NCI-H2196 (cell line): ENCODE measurements around the gene PAX2.

Source experiments
- DNase-seq: peaks from one replicate; lab custom pipeline; 2025; ENCODE audit not compliant: unreplicated experiment; lab: John Stamatoyannopoulos, UW

Gene PAX2

DNA sequence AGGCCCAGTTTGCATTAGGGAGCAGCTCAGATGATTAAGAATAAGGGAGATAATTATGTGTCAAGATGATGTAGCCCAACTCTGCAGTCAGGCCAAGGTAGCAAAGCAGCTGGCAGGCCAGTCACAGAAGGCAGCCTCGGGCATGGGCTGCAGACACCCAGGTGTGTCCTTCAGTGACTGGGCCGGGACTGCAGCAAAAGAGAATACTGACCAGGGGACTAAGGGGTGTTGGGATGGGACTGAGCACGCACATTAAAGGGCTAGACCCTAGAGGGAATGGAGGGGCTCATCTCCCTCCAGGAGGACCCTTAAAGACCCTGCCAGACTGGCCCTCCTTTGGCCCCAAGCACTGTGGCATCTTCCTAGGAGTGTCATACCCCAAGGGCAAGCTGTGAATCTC, 38.7 kb downstream of the PAX2 start:
- no peak for DNase-seq

- no peak for DNase-seq
Measured at GRCh38 chr10:100786591-100786990, 41.2 kb downstream of the PAX2 start.

DNA sequence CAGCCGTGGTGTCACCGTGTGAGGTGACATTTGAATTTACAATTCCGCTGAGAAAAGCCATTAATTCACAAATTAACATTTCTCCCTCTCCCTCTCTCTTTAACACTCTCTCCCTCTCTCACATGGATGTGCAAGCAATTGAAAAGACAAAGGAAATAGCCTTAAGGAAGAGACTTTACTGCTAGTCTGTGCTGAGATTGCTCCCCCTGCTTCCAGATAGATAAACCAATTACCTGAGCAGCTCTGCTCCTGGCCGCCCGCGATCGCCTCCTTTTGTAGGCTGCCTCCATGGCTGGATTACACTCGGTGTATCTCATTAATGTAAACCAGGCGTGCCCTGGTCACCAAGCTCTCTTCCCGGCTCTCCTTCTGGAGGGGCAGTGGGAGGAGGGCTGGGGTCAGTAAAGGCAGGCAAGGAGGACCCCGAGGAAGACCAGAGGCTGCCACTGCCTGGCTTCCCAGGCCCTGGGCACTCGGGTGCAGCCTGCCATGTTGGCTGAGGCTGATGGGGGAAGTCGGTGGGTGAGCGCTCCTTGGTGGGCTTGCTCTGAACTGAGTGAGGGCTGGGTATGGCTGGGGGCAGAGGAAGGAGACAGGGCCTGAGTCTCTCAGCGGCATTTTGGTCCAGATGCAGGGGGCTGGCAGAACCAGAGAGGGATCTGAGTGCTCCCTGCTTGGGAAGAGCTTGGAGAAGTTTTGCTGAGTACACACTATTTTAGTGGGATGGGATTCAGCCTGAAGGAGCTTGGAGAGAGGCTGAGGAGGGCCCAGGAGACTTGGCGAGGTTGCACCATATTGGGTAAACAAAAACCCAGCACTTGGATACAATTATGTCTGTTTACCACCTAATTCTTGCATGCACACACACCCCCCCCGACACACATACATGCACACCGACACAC, 42.9 kb downstream of the PAX2 start:
- no peak for DNase-seq

DNA sequence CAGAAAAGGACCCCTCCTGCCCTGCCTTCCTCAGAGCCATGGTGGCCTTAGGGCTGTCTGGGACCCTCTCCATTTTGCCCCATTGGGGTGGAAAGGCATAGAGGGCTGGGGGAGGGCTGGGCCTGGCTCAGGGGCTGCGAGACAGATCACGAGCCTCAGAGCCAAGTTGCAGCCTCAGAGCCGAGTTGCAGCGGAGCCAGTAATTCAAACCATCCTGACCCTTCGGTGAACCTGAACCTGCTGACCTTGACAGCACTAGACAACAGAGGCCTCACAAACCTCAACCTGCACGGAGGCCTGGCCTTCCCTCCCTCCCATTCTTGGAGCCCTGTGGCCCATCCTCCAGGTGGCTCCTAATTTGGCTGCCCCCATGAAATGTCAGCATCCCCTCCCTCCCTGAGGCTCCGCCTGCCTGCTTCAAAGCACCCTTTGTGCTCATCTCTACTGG, 45.4 kb downstream of the PAX2 start:
- DNase-seq: no peak

GRCh38 chr10:100791369-100792058, 46.1 kb downstream of the PAX2 start:
- no peak for DNase-seq

DNA sequence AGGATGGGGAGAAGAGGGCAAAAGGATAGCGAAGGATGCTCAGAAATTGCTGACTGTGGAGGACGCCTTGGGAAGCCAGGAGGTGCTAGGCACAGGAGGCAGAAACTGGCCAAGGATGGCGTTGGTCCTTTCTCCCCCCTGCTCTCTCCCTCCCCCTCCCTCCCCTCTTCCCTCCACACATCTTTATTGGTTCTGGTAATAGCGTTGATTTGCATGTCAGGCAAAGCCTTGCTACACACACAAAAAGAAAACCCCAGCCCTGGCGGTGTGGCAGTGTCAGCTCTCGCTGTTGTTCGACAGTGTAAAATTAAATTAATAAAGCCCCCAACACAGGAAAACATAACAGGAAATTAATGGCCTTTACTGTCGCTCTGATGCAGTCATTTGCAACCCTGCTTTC, 47.2 kb downstream of the PAX2 start:
- no peak for DNase-seq

DNA sequence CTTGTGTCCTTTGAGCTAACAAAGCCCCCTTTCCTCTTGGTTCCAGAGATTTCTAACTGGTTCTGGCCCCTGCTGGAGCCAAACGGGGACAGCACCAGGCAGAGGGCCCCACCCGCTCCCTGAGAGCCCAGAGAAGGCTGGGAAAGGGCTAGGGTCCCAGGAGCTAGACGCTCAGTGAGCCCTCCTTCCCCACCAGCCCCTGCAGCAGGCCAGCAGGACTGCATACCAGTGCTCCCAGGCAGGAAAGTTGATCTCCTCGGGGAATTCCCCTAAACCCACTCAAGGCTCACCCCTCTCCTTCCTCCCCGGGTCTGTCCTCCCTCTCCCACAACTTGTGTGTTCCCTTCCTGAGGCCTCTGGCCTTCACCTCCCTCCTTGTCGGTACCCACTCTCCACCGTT, 47.7 kb downstream of the PAX2 start:
- DNase-seq: no peak

DNA sequence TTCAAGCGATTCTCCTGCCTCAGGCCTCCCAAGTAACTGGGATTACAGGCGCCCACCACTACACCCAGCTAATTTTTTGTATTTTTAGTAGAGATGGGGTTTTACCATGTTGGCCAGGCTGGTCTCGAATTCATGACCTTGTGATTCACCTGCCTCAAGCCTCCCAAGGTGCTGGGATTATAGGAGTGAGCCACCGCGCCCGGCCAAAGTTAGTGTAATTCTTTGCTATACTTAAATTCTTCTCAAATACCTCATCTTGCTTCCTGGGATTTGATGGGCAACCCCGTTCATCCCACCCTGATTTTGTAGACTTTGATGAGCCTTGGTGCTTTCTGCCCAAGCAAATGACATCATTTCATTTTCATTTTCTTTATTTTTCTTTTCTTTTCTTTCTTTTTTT, 54.5 kb downstream of the PAX2 start:
- no peak for DNase-seq

GRCh38 chr10:100800931-100801330, 55.5 kb downstream of the PAX2 start:
- DNase-seq: no peak

DNA sequence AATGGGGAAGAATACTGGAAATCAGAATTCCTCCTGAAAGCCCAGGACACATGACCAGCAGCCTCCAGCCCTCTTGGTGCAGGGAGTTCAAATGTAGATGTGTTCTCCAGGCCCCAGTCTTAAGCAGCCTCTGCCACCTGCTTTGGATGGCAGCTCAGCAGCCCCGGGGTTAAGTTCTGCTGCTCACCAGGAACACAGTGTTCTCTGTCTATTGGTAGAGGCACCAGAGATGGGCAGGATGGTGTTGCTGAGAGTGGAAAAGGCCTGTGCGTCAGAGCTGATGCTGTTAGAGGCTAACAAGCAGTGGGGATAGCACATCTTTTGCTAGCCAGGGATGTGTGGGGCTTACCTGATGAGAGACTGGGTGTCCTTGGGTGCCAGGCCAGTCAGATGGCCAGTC, 56.8 kb downstream of the PAX2 start:
- no peak for DNase-seq

- no peak for DNase-seq
Measured at GRCh38 chr10:100802607-100803006, 57.2 kb downstream of the PAX2 start.

- DNase-seq: no peak
Measured at GRCh38 chr10:100803492-100803891, 58.1 kb downstream of the PAX2 start.

- DNase-seq: no peak
Measured at GRCh38 chr10:100803908-100804307, 58.5 kb downstream of the PAX2 start.

GRCh38 chr10:100805543-100806355, 60.4 kb downstream of the PAX2 start:
- DNase-seq: no peak

DNA sequence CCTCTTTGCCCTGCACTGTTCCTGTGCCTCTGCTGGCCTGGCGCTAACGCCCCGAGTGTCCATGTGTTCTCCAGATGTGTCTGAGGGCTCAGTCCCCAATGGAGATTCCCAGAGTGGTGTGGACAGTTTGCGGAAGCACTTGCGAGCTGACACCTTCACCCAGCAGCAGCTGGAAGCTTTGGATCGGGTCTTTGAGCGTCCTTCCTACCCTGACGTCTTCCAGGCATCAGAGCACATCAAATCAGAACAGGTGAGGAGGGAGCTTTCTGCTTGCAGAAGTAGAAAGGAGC, 60.9 kb downstream of the PAX2 start:
- no peak for DNase-seq

- DNase-seq: no peak
Measured at GRCh38 chr10:100807241-100807951, 62.0 kb downstream of the PAX2 start.

DNA sequence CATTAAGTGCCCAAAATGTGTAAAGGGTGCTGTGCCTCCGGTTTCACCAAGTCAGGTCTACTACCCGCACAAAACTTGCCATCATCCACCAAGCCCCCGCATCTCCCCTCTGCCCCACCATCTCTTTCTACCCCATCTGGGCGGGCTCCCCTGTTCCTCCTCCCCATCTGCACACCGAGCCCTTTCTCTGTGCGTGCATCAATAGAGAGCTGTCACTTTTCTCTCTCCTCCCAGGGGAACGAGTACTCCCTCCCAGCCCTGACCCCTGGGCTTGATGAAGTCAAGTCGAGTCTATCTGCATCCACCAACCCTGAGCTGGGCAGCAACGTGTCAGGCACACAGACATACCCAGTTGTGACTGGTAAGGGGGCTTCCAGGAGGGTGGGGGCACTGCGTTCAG, 63.5 kb downstream of the PAX2 start:
- no peak for DNase-seq

- DNase-seq: no peak
Measured at GRCh38 chr10:100810091-100810834, 64.9 kb downstream of the PAX2 start.

DNA sequence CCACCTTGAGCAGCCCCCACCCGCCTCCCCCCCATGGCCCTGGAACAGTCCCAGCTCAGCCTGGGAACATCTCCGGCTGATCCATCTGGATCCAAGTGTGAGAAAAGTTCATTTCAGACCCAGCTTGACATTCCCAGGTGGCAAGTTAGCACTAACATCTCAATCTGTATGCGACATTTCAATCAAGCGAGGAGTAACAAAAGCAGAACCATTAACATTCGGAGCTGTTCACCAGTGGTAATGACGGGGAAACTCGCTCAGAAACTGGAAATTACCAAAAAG, 65.4 kb downstream of the PAX2 start:
- DNase-seq: no peak

DNA sequence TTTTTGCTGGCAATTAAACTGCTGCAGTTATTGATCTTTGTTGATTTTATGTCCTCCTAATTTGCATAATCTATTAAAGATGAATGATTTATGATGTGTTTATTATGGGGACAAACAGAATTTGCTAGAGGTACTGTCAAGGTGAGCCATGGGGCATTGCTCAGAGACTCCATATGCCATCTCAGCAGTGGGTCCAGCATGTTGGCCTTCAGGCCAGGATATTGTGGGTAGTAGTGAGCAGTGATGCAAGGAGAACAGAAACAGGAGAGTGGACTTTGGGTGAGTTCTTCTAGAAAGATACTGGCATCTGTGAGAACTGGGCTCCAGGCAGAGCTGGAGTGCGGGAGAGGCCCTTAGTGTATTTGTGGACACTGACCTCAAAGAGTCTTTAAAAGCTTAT, 65.9 kb downstream of the PAX2 start:
- DNase-seq: no peak
